Neural cell (in vitro differentiated cells): Measurements from ENCODE around the gene SYTL3. TPM values are rescaled to one million over a fixed set of nuclear protein-coding genes. Genes with fewer than 3 reads are reported as not detected.

Experiments
- H2AFZ ChIP-seq: fragments of 200-600, 300-800 bp; sonication (generic), shearing (Covaris generic); 2 replicates; pipeline ENCODE4 v1.6.0; 2014; ENCODE audit warnings: low read depth, mild to moderate bottlenecking, antibody characterized with exemption, low read length, moderate library complexity
- H3F3A ChIP-seq: fragments of 200-600 bp; shearing (Covaris generic); 2 replicates; pipeline ENCODE4 v1.6.1; 2016; ENCODE audit warnings: mild to moderate bottlenecking, moderate library complexity, mixed read lengths, antibody characterized with exemption, low read length; ENCODE audit not compliant: insufficient read depth, poor library complexity, severe bottlenecking
- H3K27ac ChIP-seq: fragments of 200-600, 300-800 bp; sonication (generic), shearing (Covaris generic); 2 replicates; pipeline ENCODE4 v1.5.1; 2014; ENCODE audit warnings: mild to moderate bottlenecking, low read length, moderate library complexity
- H3K27me3 ChIP-seq: fragments of 300-800, 200-600 bp; sonication (generic), shearing (Covaris generic); 2 replicates; pipeline ENCODE4 v1.6.0; 2014; ENCODE audit warnings: mild to moderate bottlenecking, low read depth, low read length, moderate library complexity; ENCODE audit not compliant: insufficient read depth
- H3K36me3 ChIP-seq: fragments of 300-800, 200-600 bp; sonication (generic), shearing (Covaris generic); 2 replicates; pipeline ENCODE4 v1.5.1; 2014; ENCODE audit warnings: mild to moderate bottlenecking, antibody characterized with exemption, low read length, moderate library complexity; ENCODE audit not compliant: insufficient read depth
- H3K4me2 ChIP-seq: fragments of 300-800, 200-600 bp; sonication (generic), shearing (Covaris generic); 2 replicates; pipeline ENCODE4 v1.6.0; 2014; ENCODE audit warnings: mild to moderate bottlenecking, low read length
- H3K4me3 ChIP-seq: fragments of 300-800, 200-600 bp; sonication (generic), shearing (Covaris generic); 2 replicates; pipeline ENCODE4 v1.5.1; 2014; ENCODE audit warnings: mild to moderate bottlenecking, low read length, moderate library complexity
- H3K79me2 ChIP-seq: fragments of 200-600 bp; shearing (Covaris generic); replicated peaks from 2 replicates; pipeline ENCODE4 v1.6.0; 2014; ENCODE audit warnings: mild to moderate bottlenecking, low read length, moderate library complexity; ENCODE audit not compliant: insufficient read depth
- H3K9ac ChIP-seq: fragments of 300-800, 200-600 bp; sonication (generic), shearing (Covaris generic); 2 replicates; pipeline ENCODE4 v1.6.1; 2016; ENCODE audit warnings: mild to moderate bottlenecking, low read length, mixed read lengths
- H3K9me2 ChIP-seq: fragments of 200-600 bp; shearing (Covaris generic); 2 replicates; pipeline ENCODE4 v1.6.1; 2016; ENCODE audit warnings: mild to moderate bottlenecking, low read length, mixed read lengths; ENCODE audit not compliant: insufficient read depth
- H3K9me3 ChIP-seq: fragments of 200-600, 300-800 bp; sonication (generic), shearing (Covaris generic); 2 replicates; pipeline ENCODE4 v1.6.1; 2016; ENCODE audit warnings: mild to moderate bottlenecking, mixed run types, low read length, moderate library complexity, mixed read lengths
- H4K20me1 ChIP-seq: fragments of 200-600 bp; shearing (Covaris generic); 2 replicates; pipeline ENCODE4 v1.6.1; 2016; ENCODE audit warnings: mild to moderate bottlenecking, mixed run types; ENCODE audit not compliant: insufficient read depth
- EP300 ChIP-seq: fragments of 450-650 bp; conservative IDR thresholded peaks from 2 replicates; pipeline ENCODE4 v1.6.1; 2014; ENCODE audit warnings: antibody characterized with exemption, mild to moderate bottlenecking, moderate library complexity; ENCODE audit not compliant: poor library complexity, severe bottlenecking
- EZH2 ChIP-seq: fragments of 200-600, 300-800 bp; shearing (Covaris generic), sonication (generic); IDR thresholded peaks from 2 replicates; pipeline ENCODE4 v1.6.1; 2014; ENCODE audit warnings: antibody characterized with exemption, low read length, borderline replicate concordance, mild to moderate bottlenecking; ENCODE audit not compliant: insufficient read depth, poor library complexity, severe bottlenecking
- MXI1 ChIP-seq: fragments of 450-650 bp; conservative IDR thresholded peaks from 2 replicates; pipeline ENCODE4 v1.6.1; 2014; ENCODE audit warnings: antibody characterized with exemption, mild to moderate bottlenecking; ENCODE audit not compliant: poor library complexity, severe bottlenecking
- POLR2AphosphoS5 ChIP-seq: IDR thresholded peaks from 2 replicates; pipeline ENCODE4 v1.6.1; 2012
- RAD21 ChIP-seq: fragments of 450-650 bp; conservative IDR thresholded peaks from 2 replicates; pipeline ENCODE4 v1.6.1; 2014; ENCODE audit warnings: antibody characterized with exemption, mild to moderate bottlenecking, moderate library complexity
- REST ChIP-seq: IDR thresholded peaks from 2 replicates; pipeline ENCODE4 v1.6.1; 2012; ENCODE audit warnings: borderline replicate concordance
- SMC3 ChIP-seq: fragments of 450-650 bp; conservative IDR thresholded peaks from 2 replicates; pipeline ENCODE4 v1.6.1; 2014; ENCODE audit warnings: antibody characterized with exemption, mild to moderate bottlenecking, moderate library complexity; ENCODE audit not compliant: poor library complexity
- TAF1 ChIP-seq: IDR thresholded peaks from 2 replicates; pipeline ENCODE4 v1.6.1; 2012; ENCODE audit warnings: low read depth
- polyA plus RNA-seq: library from polyadenylated mRNA; depleted of rRNA; stranded (reverse); fragments of >200 nt; gene quantifications from 2 replicates; pipeline ENCODE4 v1.2.3, GENCODE V29; 2014
- TF ChIP-seq, protein P1 (sequence below): fragments of 450-650 bp; IDR thresholded peaks from 2 replicates; pipeline ENCODE4 v1.5.1; 2014; ENCODE audit warnings: antibody characterized with exemption, mild to moderate bottlenecking, moderate library complexity; ENCODE audit not compliant: poor library complexity, severe bottlenecking

The SYTL3 gene
- polyA plus RNA-seq, 1 donor from 2014 or later = 2.1 TPM

DNA sequence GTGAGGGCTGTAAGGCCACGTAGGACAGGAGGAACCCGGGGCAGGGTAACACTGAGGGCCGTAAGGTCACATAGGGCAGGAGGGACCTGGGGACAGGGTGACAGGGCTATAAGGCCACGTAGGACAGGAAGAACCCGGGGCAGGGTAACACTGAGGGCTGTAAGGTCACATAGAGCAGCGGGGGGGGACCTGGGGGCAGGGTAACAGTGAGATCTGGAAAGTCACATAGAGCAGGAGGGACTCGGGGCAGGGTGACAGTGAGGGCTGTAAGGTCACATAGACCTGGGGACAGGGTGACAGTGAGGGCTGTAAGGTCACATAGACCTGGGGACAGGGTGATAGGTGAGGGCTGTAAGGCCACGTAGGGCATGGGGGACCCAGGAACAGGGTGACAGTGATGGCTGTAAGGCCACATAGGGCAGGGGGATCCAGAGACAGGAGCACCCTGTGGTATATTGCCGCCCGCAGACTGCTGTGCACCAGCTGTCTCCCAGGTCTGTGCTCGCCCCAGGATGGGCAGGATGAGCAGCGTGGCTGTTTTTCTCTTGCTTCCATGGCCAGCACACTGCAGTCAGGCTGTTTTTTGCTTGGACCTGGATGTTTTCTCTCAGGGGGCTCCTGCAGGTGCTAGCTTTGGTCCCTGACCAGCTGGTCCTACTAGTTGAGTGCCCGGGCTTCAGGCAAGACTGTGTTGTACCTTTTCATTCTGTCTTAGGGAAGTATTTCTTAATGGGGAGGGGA lies 55.7 kb downstream of the SYTL3 start:
- Histone ChIP-seq H3K36me3 (no peaks in the 10 kb centered on the region), H2AFZ (no peak overlapping the region), H3K27me3 (no peaks in the 10 kb centered on the region), H3K79me2 (no peaks in the 10 kb centered on the region), H3K9ac (no peak overlapping the region), H3F3A (no peaks in the 10 kb centered on the region), H3K9me2 (no peaks in the 10 kb centered on the region), H3K4me3 (no peak overlapping the region), H4K20me1 (no peaks in the 10 kb centered on the region), H3K9me3 (no peaks in the 10 kb centered on the region), H3K27ac (no peak overlapping the region), H3K4me2 (no peak overlapping the region)
- TF ChIP-seq TAF1 (no peak), RAD21 (no peak), EP300 (no peak), REST (no peak), MXI1 (no peak), POLR2AphosphoS5 (no peak), SMC3 (no peak), EZH2 (no peak)
- TF ChIP-seq, protein P1, sequence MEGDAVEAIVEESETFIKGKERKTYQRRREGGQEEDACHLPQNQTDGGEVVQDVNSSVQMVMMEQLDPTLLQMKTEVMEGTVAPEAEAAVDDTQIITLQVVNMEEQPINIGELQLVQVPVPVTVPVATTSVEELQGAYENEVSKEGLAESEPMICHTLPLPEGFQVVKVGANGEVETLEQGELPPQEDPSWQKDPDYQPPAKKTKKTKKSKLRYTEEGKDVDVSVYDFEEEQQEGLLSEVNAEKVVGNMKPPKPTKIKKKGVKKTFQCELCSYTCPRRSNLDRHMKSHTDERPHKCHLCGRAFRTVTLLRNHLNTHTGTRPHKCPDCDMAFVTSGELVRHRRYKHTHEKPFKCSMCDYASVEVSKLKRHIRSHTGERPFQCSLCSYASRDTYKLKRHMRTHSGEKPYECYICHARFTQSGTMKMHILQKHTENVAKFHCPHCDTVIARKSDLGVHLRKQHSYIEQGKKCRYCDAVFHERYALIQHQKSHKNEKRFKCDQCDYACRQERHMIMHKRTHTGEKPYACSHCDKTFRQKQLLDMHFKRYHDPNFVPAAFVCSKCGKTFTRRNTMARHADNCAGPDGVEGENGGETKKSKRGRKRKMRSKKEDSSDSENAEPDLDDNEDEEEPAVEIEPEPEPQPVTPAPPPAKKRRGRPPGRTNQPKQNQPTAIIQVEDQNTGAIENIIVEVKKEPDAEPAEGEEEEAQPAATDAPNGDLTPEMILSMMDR = no peak

GRCh38 chr6:158706369-158706982 lies 56.6 kb downstream of the SYTL3 start:
- no peaks in the 10 kb centered on the region for H3F3A ChIP-seq
- no peak overlapping the region for H3K4me3 ChIP-seq
- no peak overlapping the region for H3K27ac ChIP-seq
- H4K20me1 ChIP-seq = no peaks in the 10 kb centered on the region
- no peak overlapping the region for H3K9ac ChIP-seq
- no peaks in the 10 kb centered on the region for H3K36me3 ChIP-seq
- no peaks in the 10 kb centered on the region for H3K79me2 ChIP-seq
- TF ChIP-seq EZH2 (no peak), RAD21 (no peak), EP300 (no peak), SMC3 (no peak), POLR2AphosphoS5 (no peak), TAF1 (no peak), REST (no peak)
- H3K9me3 ChIP-seq = no peaks in the 10 kb centered on the region
- no peak overlapping the region for H2AFZ ChIP-seq
- no peak overlapping the region for H3K4me2 ChIP-seq
- H3K27me3 ChIP-seq = no peaks in the 10 kb centered on the region
- H3K9me2 ChIP-seq = no peaks in the 10 kb centered on the region
